Measurements from ENCODE around the gene MRPS15. TPM values are rescaled to one million over a fixed set of nuclear protein-coding genes. Genes with fewer than 3 reads are reported as not detected.

Gene MRPS15
- total RNA-seq, 1 donor from 2014 or later: 117 TPM

- no peak overlapping the region for H3K4me3 Mint-ChIP-seq
- no peaks in the 10 kb centered on the region for H3K4me1 Mint-ChIP-seq
- peaks cover 9% of the 10 kb centered on the region for H3K27me3 Mint-ChIP-seq
- no peaks in the 10 kb centered on the region for H3K36me3 Mint-ChIP-seq (ENCODE audit: low read depth)
- H3K27ac Mint-ChIP-seq: no peak overlapping the region
- intact Hi-C loops (cut with micrococcal nuclease): no loop called here
- no peak for DNase-seq
- H3K9me3 Mint-ChIP-seq: no peaks in the 10 kb centered on the region
These were observed 23.5 kb downstream of the MRPS15 start for GRCh38 chr1:36440646-36441045.

GRCh38 chr1:36440044-36440443 lies 24.1 kb downstream of the MRPS15 start:
- Mint-ChIP-seq H3K27ac (no peak overlapping the region), H3K4me3 (no peak overlapping the region), H3K36me3 (ENCODE audit: low read depth) (no peaks in the 10 kb centered on the region), H3K4me1 (no peaks in the 10 kb centered on the region), H3K9me3 (no peaks in the 10 kb centered on the region), H3K27me3 (peaks cover 9% of the 10 kb centered on the region)
- intact Hi-C loops (cut with micrococcal nuclease): no loop called here
- no peak for DNase-seq

- Mint-ChIP-seq H3K27me3 (peaks cover 6% of the 10 kb centered on the region), H3K36me3 (ENCODE audit: low read depth) (no peaks in the 10 kb centered on the region), H3K4me3 (no peak overlapping the region), H3K27ac (no peak overlapping the region), H3K4me1 (no peaks in the 10 kb centered on the region), H3K9me3 (no peaks in the 10 kb centered on the region)
- DNase-seq: no peak
- intact Hi-C loops (cut with micrococcal nuclease): no loop called here
These were observed 25.5 kb downstream of the MRPS15 start for GRCh38 chr1:36438715-36439114.

GRCh38 chr1:36436821-36437220 lies 27.4 kb downstream of the MRPS15 start:
- Mint-ChIP-seq H3K4me3 (no peak overlapping the region), H3K27me3 (peaks cover 9% of the 10 kb centered on the region), H3K9me3 (no peaks in the 10 kb centered on the region), H3K27ac (no peak overlapping the region), H3K4me1 (no peaks in the 10 kb centered on the region), H3K36me3 (ENCODE audit: low read depth) (no peaks in the 10 kb centered on the region)
- intact Hi-C loops (cut with micrococcal nuclease): no loop called here
- no peak for DNase-seq

- Mint-ChIP-seq H3K4me3 (no peak overlapping the region), H3K27ac (no peak overlapping the region), H3K27me3 (peaks cover 12% of the 10 kb centered on the region), H3K4me1 (peaks cover 3% of the 10 kb centered on the region), H3K9me3 (no peaks in the 10 kb centered on the region), H3K36me3 (ENCODE audit: low read depth) (no peaks in the 10 kb centered on the region)
- DNase-seq: no peak
- intact Hi-C loops (cut with micrococcal nuclease): no loop called here
These were observed 31.1 kb downstream of the MRPS15 start for GRCh38 chr1:36433102-36433501.

GRCh38 chr1:36432616-36433015 lies 31.6 kb downstream of the MRPS15 start:
- H3K4me1 Mint-ChIP-seq: peaks cover 3% of the 10 kb centered on the region
- H3K4me3 Mint-ChIP-seq: no peak overlapping the region
- DNase-seq: no peak
- no peaks in the 10 kb centered on the region for H3K36me3 Mint-ChIP-seq (ENCODE audit: low read depth)
- H3K27ac Mint-ChIP-seq: no peak overlapping the region
- intact Hi-C loops (cut with micrococcal nuclease): no loop called here
- peaks cover 12% of the 10 kb centered on the region for H3K27me3 Mint-ChIP-seq
- no peaks in the 10 kb centered on the region for H3K9me3 Mint-ChIP-seq

GRCh38 chr1:36425791-36426190 lies 38.4 kb downstream of the MRPS15 start:
- DNase-seq: no peak
- Mint-ChIP-seq H3K4me1 (peaks cover 8% of the 10 kb centered on the region), H3K27ac (no peak overlapping the region), H3K36me3 (ENCODE audit: low read depth) (no peaks in the 10 kb centered on the region), H3K4me3 (no peak overlapping the region), H3K27me3 (peaks cover under 1% of the 10 kb centered on the region), H3K9me3 (no peaks in the 10 kb centered on the region)
- intact Hi-C loops (cut with micrococcal nuclease): no loop called here

GRCh38 chr1:36421649-36422048 lies 42.5 kb downstream of the MRPS15 start:
- Mint-ChIP-seq H3K4me1 (peaks cover 13% of the 10 kb centered on the region), H3K36me3 (ENCODE audit: low read depth) (no peaks in the 10 kb centered on the region), H3K27me3 (no peaks in the 10 kb centered on the region), H3K27ac (no peak overlapping the region), H3K9me3 (no peaks in the 10 kb centered on the region), H3K4me3 (no peak overlapping the region)
- no peak for DNase-seq
- intact Hi-C loops (cut with micrococcal nuclease): loop anchor here (1.0 to 5.0 kb wide), 4 partner anchors 53 to 324 kb away; partner anchors contain the start of gene SH3D21

- Mint-ChIP-seq H3K9me3 (no peaks in the 10 kb centered on the region), H3K27me3 (no peaks in the 10 kb centered on the region), H3K4me1 (peaks cover 12% of the 10 kb centered on the region), H3K27ac (peak overlapping the region; percentile 64), H3K4me3 (peak overlapping the region; percentile 26), H3K36me3 (ENCODE audit: low read depth) (no peaks in the 10 kb centered on the region)
- DNase-seq: peak; percentile 98
- intact Hi-C loops (cut with micrococcal nuclease): loop anchor here (1.0 to 5.0 kb wide), 6 partner anchors 35 to 324 kb away; partner anchors contain the start of genes SH3D21 and TRAPPC3
These were observed 43.3 kb downstream of the MRPS15 start for GRCh38 chr1:36420836-36421317.

GRCh38 chr1:36420409-36420808 lies 43.8 kb downstream of the MRPS15 start:
- Mint-ChIP-seq H3K4me3 (peak overlapping the region; percentile 26), H3K27me3 (no peaks in the 10 kb centered on the region)

GRCh38 chr1:36419569-36419968 lies 44.6 kb downstream of the MRPS15 start:
- Mint-ChIP-seq H3K27me3 (no peaks in the 10 kb centered on the region), H3K36me3 (ENCODE audit: low read depth) (no peaks in the 10 kb centered on the region), H3K4me1 (peaks cover 10% of the 10 kb centered on the region), H3K4me3 (no peak overlapping the region), H3K27ac (no peak overlapping the region), H3K9me3 (no peaks in the 10 kb centered on the region)
- intact Hi-C loops (cut with micrococcal nuclease): no loop called here
- no peak for DNase-seq

More at GRCh38 chr1:36420409-36420808, 43.8 kb downstream of the MRPS15 start:
- Mint-ChIP-seq H3K27ac (peak overlapping the region; percentile 64), H3K4me1 (peaks cover 10% of the 10 kb centered on the region), H3K36me3 (ENCODE audit: low read depth) (no peaks in the 10 kb centered on the region), H3K9me3 (no peaks in the 10 kb centered on the region)
- no peak for DNase-seq
- intact Hi-C loops (cut with micrococcal nuclease): loop anchor here (1.0 to 5.0 kb wide), 5 partner anchors 34 to 323 kb away; partner anchors contain the start of genes SH3D21 and TRAPPC3

GRCh38 chr1:36419140-36419539 lies 45.0 kb downstream of the MRPS15 start:
- intact Hi-C loops (cut with micrococcal nuclease): no loop called here
- H3K36me3 Mint-ChIP-seq (ENCODE audit: low read depth): no peaks in the 10 kb centered on the region
- peaks cover 10% of the 10 kb centered on the region for H3K4me1 Mint-ChIP-seq
- no peaks in the 10 kb centered on the region for H3K27me3 Mint-ChIP-seq
- no peak overlapping the region for H3K27ac Mint-ChIP-seq
- H3K9me3 Mint-ChIP-seq: no peaks in the 10 kb centered on the region
- H3K4me3 Mint-ChIP-seq: no peak overlapping the region
- no peak for DNase-seq

GRCh38 chr1:36417931-36418330 lies 46.3 kb downstream of the MRPS15 start:
- no peak overlapping the region for H3K27ac Mint-ChIP-seq
- H3K4me3 Mint-ChIP-seq: no peak overlapping the region
- no peak for DNase-seq
- H3K9me3 Mint-ChIP-seq: no peaks in the 10 kb centered on the region
- peaks cover 10% of the 10 kb centered on the region for H3K4me1 Mint-ChIP-seq
- intact Hi-C loops (cut with micrococcal nuclease): no loop called here
- H3K36me3 Mint-ChIP-seq (ENCODE audit: low read depth): no peaks in the 10 kb centered on the region
- H3K27me3 Mint-ChIP-seq: no peaks in the 10 kb centered on the region

GRCh38 chr1:36415661-36416326 lies 48.4 kb downstream of the MRPS15 start:
- Mint-ChIP-seq H3K4me1 (peaks cover 19% of the 10 kb centered on the region), H3K4me3 (no peak overlapping the region), H3K27me3 (no peaks in the 10 kb centered on the region), H3K36me3 (ENCODE audit: low read depth) (peaks cover 5% of the 10 kb centered on the region), H3K9me3 (no peaks in the 10 kb centered on the region), H3K27ac (no peak overlapping the region)
- no peak for DNase-seq
- intact Hi-C loops (cut with micrococcal nuclease): no loop called here

- no peak for DNase-seq
- H3K4me1 Mint-ChIP-seq: peaks cover 13% of the 10 kb centered on the region
- peaks cover 5% of the 10 kb centered on the region for H3K36me3 Mint-ChIP-seq (ENCODE audit: low read depth)
- no peak overlapping the region for H3K4me3 Mint-ChIP-seq
- no peak overlapping the region for H3K27ac Mint-ChIP-seq
- intact Hi-C loops (cut with micrococcal nuclease): no loop called here
- no peaks in the 10 kb centered on the region for H3K27me3 Mint-ChIP-seq
- no peaks in the 10 kb centered on the region for H3K9me3 Mint-ChIP-seq
These were observed 49.8 kb downstream of the MRPS15 start for GRCh38 chr1:36414384-36414783.

Measured in activated CD4-positive, alpha-beta T cell treated with anti-CD3 and anti-CD28 coated beads, Interleukin-2, amount 10 ng/mL, durations not matched to agents 24 days and 14 days (primary cell).